Gastrocnemius medialis (tissue), 4 donors: ENCODE results near the gene PGAM2.

ENCODE experiments used
- POLR2A ChIP-seq, 2 donors: fragments of 450-650 bp; IDR thresholded peaks; one replicate each; pipeline ENCODE4 v1.6.1; 2017; ENCODE audit warnings: antibody characterized with exemption in 2 of 2, mild to moderate bottlenecking in 2 of 2, moderate library complexity in 2 of 2
- TF ChIP-seq, protein P1 (sequence below), 5 experiments: fragments of 450-650 bp in 3 of 5; fragments of 200-600 bp in 2 of 5; sonication (generic) in 2 of 5; IDR thresholded peaks in 4 of 5; conservative IDR thresholded peaks in 1 of 5; 1 replicate in 4 of 5; 2 replicates in 1 of 5; pipeline ENCODE4 v1.5.1; 2016 to 2019; ENCODE audit warnings: antibody characterized with exemption in 5 of 5, mild to moderate bottlenecking in 3 of 5, moderate library complexity in 3 of 5

DNA sequence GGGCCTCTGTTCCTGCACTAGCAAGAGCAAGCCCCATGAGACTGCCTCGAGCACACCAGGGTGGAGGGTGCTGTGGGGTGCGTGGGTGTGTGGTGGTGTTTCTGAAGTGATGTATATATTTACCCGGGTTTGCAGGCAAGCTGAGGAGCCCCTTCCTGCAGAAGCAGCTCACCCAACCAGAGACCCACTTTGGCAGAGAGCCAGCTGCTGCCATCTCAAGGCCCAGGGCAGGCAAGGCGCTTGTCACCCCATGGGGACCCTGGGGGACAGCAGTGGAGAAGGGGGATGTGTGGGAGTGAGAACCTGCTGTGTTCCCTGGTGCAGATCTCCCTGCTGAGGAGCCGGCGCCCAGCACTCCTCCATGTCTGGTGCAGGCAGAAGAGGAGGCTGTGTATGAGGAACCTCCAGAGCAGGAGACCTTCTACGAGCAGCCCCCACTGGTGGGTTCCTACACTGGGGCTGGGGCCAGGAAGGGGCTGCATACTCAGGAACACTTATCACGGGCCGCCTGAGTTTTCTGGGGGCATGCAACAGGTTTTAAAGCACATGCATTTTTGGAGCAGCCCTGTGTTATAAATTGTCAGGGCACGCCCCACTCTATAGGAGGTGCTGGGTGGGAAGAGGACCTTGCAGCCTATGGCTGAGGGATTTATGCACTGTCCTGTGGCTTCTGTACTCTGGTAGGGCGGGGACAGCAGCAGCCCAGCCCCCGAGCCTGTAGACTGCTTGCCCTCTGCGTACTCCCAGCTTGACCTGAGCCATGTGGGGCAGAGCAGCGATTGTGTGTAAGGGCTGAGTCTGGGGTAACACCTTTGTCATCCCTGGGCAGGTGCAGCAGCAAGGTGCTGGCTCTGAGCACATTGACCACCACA is 5.9 kb downstream of the PGAM2 start:
- TF ChIP-seq, protein P1, sequence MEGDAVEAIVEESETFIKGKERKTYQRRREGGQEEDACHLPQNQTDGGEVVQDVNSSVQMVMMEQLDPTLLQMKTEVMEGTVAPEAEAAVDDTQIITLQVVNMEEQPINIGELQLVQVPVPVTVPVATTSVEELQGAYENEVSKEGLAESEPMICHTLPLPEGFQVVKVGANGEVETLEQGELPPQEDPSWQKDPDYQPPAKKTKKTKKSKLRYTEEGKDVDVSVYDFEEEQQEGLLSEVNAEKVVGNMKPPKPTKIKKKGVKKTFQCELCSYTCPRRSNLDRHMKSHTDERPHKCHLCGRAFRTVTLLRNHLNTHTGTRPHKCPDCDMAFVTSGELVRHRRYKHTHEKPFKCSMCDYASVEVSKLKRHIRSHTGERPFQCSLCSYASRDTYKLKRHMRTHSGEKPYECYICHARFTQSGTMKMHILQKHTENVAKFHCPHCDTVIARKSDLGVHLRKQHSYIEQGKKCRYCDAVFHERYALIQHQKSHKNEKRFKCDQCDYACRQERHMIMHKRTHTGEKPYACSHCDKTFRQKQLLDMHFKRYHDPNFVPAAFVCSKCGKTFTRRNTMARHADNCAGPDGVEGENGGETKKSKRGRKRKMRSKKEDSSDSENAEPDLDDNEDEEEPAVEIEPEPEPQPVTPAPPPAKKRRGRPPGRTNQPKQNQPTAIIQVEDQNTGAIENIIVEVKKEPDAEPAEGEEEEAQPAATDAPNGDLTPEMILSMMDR (IDR thresholded peaks at IDR 0.05 in 4 of 5, conservative IDR thresholded peaks at IDR 0.05 in 1 of 5) = no peak
- TF ChIP-seq POLR2A (IDR thresholded peaks at IDR 0.05) = no peak
